NCI-H82 treated with DMSO at 0.1 percent for 48 hours (cell line): Measurements from ENCODE around the gene DNHD1.
A peak's percentile ranks its signal among the peaks of the same experiment; 100 is the strongest.

Source experiments
- DNase-seq: peaks from one replicate; lab custom pipeline; 2025; ENCODE audit not compliant: unreplicated experiment; lab: John Stamatoyannopoulos, UW

DNHD1 gene

DNA sequence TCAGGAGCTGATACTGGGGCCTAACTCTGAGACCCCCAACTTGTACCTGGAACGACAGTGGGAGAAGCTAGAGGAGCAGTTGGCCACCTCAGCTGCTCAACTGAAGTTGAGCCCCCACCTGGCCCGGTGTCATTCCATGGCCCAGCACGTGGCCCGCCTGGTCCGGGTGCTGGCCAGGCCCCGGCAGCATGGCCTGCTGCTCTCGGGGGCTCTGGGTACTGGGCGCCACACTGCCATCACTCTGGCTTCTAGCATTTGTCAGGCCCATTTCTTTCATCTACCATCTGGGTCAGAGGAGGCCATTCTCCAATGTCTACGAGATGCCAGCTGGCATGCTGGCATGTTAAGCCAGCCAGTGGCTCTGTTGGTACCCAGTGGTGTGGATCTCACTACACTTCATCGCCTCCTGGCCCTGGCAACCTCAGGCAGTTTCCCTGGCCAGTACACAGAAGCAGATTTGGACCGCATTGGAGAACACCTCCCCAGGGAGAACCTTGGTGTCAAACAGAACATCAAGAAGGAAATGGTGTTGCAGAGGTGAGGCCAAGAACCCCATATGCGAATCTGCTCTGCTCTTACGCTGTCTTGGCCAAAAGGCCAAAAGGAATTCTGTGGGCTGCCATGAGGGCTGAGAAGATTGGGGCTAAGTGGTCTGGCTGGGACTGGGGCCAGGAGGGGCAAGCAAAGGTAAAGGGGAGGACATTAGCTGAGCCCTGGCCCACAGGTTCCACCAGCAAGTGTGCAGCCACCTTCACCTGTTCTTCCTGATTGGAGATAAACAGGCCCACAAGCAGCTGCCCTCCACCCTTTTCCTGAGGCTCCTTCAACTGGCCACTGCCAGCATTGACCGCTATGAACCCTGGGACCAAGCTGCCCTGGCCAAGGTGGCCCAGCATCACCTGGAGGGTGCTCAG is 60.9 kb downstream of the DNHD1 start:
- DNase-seq, result no peak

GRCh38 chr11:6559369-6559768 is 62.3 kb downstream of the DNHD1 start:
- no peak for DNase-seq

- no peak for DNase-seq
These were observed 64.2 kb downstream of the DNHD1 start for GRCh38 chr11:6561288-6561687.

DNA sequence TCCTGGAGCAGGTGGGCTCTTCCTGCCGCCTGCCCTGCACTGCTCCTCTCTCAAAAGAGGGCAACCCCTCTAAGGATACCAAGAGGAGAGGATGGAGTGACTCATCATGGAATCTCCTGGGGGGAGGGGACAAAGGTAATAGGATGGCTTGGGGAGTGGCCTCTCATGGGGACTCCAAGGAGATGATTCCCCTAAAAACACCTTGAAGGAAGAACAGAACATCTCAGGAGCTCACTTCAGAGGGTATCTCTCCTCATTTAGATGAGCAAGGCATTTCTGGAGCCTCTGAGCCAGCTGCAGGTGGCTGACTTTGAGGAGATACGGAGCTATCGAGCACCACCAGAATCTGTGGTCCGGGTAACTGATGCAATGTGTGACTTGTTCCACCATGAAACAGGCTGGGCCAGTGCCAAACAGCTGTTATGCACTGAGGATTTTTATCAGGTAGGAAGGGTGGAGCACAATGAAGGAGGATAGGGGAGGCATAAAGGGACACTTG is 66.1 kb downstream of the DNHD1 start:
- no peak for DNase-seq

GRCh38 chr11:6563667-6564066 is 66.6 kb downstream of the DNHD1 start:
- DNase-seq, result no peak

DNA sequence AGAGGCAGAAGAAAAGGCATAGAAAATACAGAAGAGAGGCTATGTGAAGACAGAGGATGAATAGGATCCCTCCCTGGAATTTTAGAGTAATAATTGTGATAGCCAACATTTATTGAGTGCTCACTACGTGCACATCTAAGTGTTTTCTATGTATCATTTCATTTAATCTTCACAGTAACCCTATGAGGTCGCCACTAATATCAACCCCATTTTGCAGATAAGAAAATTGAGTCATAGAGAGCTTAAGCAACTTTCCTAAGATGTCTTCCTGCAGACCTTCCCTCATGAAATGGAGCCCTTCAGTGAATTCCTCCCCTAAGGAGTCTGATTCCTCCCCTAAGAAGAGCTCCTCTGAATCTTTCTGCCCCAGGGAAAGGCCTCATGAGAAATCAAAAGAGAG is 68.2 kb downstream of the DNHD1 start:
- no peak for DNase-seq

DNA sequence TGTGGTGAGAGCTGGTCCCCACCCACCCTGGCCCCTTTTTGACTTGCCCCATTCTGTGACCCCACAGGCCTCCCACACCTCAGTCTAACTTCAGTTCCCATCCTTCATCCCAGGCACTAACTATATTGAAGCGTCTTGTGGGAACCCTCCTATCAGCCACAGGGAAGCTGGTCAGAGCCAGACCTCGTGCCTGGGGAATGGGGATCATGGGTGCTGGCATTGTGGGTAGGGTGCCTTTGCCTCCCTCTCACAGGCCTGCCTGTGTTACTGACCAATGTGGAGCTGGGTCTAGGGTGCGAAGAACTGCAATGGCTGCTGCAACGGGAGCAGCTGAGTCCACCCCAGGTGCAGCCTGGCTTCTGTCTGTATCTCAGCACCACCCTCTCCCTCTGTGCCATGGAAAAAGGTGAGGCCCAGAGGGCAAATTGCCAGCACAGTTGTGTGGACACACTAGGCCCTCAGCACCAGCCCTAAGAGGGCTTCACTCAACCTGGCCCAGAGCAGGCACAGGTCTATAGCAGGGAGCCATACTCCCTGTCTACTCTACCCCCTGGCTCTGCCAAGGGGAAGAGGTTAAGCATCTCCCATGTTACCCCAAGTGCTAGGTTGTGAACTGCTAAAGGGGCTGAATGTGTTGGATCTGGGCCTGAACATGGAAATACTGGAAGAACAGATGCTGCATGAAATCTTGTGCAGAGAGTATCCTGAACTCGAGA is 69.1 kb downstream of the DNHD1 start:
- no peak for DNase-seq

DNA sequence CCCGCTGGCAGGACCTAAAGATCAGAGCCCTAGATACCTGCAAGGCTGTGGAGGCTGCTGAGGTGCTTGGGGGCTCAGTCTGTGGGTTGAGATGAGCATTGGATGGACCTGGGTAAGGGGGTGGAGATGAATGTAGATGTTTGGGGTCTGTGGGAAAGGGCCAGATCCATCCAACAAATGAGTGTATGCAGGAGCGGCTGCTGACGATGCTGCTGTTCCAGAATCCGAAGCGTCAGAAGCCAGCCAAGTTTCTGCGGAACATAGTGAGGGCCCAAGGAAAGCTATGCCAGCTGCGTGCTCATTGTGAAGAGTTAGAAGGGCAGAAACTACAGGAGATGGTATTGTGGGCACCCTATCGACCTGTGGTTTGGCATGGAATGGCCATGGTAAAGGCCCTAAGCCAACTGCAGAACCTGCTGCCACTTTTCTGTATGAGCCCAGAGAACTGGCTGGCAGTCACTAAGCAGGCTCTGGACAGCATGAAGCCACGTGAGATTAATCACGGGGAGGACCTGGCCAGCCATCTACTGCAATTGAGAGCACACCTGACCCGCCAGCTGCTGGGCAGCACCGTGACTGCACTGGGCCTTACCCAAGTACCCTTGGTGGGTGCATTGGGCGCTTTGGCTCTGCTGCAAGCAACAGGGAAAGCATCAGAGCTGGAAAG is 69.8 kb downstream of the DNHD1 start:
- no peak for DNase-seq

DNA sequence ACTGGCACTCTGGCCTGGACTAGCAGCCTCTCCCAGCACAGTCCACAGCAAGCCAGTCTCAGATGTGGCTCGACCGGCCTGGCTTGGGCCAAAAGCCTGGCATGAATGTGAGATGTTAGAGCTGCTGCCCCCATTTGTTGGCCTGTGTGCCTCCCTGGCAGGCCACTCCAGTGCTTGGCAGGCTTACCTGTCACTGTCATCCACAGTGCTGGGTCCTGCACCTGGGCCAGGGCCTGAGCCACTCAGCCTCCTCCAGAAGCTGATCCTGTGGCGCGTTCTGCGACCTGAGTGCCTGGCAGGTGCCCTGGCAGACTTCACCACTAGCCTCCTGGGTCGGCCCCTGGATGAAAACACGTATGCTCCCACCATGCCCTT is 70.3 kb downstream of the DNHD1 start:
- no peak for DNase-seq

GRCh38 chr11:6568191-6568918 is 71.3 kb downstream of the DNHD1 start:
- no peak for DNase-seq

- no peak for DNase-seq
These were observed 72.6 kb downstream of the DNHD1 start for GRCh38 chr11:6569706-6570105.

GRCh38 chr11:6570691-6571427 is 73.8 kb downstream of the DNHD1 start:
- no peak for DNase-seq

- DNase-seq, result no peak
These were observed 74.4 kb downstream of the DNHD1 start for GRCh38 chr11:6571434-6572008.

- no peak for DNase-seq
These were observed 75.1 kb downstream of the DNHD1 start for GRCh38 chr11:6572215-6572614.

GRCh38 chr11:6574816-6575715 is 78.0 kb downstream of the DNHD1 start:
- DNase-seq, result no peak

GRCh38 chr11:6576471-6577373 is 79.6 kb downstream of the DNHD1 start:
- DNase-seq, result peak; percentile 70

DNA sequence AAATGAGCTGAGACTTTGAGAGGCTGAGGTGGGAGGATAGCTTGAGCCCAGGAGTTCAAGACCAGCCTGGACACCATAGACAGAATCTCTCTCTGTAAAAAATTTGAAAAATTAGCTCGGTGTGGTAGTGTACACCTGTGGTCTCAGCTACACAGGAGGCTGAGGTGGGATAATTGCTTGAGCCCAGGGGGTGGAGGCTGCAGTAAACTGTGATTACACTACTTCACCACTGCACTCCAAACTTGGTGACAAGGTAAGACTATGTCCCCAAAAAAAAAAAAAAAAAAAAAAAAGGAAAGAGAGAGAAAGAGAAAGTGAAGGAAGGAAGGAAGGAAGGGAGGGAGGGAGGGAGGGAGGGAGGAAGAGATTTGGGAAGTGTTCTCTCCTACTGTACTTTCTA is 81.1 kb downstream of the DNHD1 start:
- DNase-seq, result no peak

GRCh38 chr11:6579681-6580080 is 82.6 kb downstream of the DNHD1 start:
- DNase-seq, result no peak
